ENCODE results near the gene CNTN4. TPM values are rescaled to one million over a fixed set of nuclear protein-coding genes. Genes with fewer than 3 reads are reported as not detected.

CNTN4 gene
- total and polyA plus RNA-seq, 4 donors = 1.2 to 3.8 (median 2.6) TPM

GRCh38 chr3:2984005-2984830 lies 885.6 kb downstream of the CNTN4 start:
- Histone ChIP-seq H3K27me3 (ENCODE audit: control insufficient read depth in 4 of 4, insufficient read depth in 4 of 4, low read length in 3 of 4) (no peaks in the 10 kb centered on the region), H3K4me1 (ENCODE audit: control insufficient read depth in 4 of 4, insufficient read depth in 4 of 4, low read length in 3 of 4) (no peaks in the 10 kb centered on the region), H3K36me3 (ENCODE audit: control insufficient read depth in 4 of 4, insufficient read depth in 3 of 4, low read depth in 1 of 4, low read length in 3 of 4) (no peaks in the 10 kb centered on the region), H3K4me3 (ENCODE audit: low read depth in 1 of 3, low read length in 3 of 3) (no peak overlapping the region), H3K9ac (ENCODE audit: low read depth in 1 of 2, low read length in 2 of 2) (no peak overlapping the region), H3K27ac (ENCODE audit: low read depth in 1 of 2, low read length in 2 of 2) (no peak overlapping the region), H3K9me3 (ENCODE audit: control insufficient read depth in 4 of 4, low read length in 3 of 4) (no peaks in the 10 kb centered on the region)
- TF ChIP-seq GABPA (IDR thresholded peaks at IDR 0.05 in 1 of 2, conservative IDR thresholded peaks at IDR 0.05 in 1 of 2) (no peak), HNF4G (IDR thresholded peaks at IDR 0.05) (no peak), FOXA1 (IDR thresholded peaks at IDR 0.05) (no peak), HNF4A (conservative IDR thresholded peaks at IDR 0.05) (no peak), SP1 (IDR thresholded peaks at IDR 0.05) (no peak), TAF1 (conservative IDR thresholded peaks at IDR 0.05) (no peak), FOXA2 (IDR thresholded peaks at IDR 0.05) (no peak), YY1 (IDR thresholded peaks at IDR 0.05) (no peak), JUND (IDR thresholded peaks at IDR 0.05) (no peak), REST (IDR thresholded peaks at IDR 0.05) (no peak), RAD21 (IDR thresholded peaks at IDR 0.05) (no peak), EGR1 (IDR thresholded peaks at IDR 0.05; ENCODE audit: low read depth in 2 of 2) (no peak), NR2F2 (IDR thresholded peaks at IDR 0.05) (no peak)
- TF ChIP-seq, protein P1, sequence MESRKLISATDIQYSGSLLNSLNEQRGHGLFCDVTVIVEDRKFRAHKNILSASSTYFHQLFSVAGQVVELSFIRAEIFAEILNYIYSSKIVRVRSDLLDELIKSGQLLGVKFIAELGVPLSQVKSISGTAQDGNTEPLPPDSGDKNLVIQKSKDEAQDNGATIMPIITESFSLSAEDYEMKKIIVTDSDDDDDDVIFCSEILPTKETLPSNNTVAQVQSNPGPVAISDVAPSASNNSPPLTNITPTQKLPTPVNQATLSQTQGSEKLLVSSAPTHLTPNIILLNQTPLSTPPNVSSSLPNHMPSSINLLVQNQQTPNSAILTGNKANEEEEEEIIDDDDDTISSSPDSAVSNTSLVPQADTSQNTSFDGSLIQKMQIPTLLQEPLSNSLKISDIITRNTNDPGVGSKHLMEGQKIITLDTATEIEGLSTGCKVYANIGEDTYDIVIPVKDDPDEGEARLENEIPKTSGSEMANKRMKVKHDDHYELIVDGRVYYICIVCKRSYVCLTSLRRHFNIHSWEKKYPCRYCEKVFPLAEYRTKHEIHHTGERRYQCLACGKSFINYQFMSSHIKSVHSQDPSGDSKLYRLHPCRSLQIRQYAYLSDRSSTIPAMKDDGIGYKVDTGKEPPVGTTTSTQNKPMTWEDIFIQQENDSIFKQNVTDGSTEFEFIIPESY (IDR thresholded peaks at IDR 0.05) = no peak
- TF ChIP-seq, protein P2, sequence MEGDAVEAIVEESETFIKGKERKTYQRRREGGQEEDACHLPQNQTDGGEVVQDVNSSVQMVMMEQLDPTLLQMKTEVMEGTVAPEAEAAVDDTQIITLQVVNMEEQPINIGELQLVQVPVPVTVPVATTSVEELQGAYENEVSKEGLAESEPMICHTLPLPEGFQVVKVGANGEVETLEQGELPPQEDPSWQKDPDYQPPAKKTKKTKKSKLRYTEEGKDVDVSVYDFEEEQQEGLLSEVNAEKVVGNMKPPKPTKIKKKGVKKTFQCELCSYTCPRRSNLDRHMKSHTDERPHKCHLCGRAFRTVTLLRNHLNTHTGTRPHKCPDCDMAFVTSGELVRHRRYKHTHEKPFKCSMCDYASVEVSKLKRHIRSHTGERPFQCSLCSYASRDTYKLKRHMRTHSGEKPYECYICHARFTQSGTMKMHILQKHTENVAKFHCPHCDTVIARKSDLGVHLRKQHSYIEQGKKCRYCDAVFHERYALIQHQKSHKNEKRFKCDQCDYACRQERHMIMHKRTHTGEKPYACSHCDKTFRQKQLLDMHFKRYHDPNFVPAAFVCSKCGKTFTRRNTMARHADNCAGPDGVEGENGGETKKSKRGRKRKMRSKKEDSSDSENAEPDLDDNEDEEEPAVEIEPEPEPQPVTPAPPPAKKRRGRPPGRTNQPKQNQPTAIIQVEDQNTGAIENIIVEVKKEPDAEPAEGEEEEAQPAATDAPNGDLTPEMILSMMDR (IDR thresholded peaks at IDR 0.05; ENCODE audit: low read depth, low read length, missing input control) = no peak
- TF ChIP-seq, protein P3, sequence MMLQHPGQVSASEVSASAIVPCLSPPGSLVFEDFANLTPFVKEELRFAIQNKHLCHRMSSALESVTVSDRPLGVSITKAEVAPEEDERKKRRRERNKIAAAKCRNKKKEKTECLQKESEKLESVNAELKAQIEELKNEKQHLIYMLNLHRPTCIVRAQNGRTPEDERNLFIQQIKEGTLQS (IDR thresholded peaks at IDR 0.05) = no peak
- WGBS = 63% methylated on average over 7 of the region's 7 CpGs
- DNase-seq (ENCODE audit: low spot score) = no peak

Data from liver (tissue), 9 donors.